Suppressor macrophage treated with lipopolysaccharide for 4 hours (primary cell): ENCODE results near the gene EDDM13.
A peak's percentile ranks its signal among the peaks of the same experiment; 100 is the strongest.
"Not testable (repeated sequence)": the region's sequence is repeated elsewhere in the genome, so short reads cannot be mapped to it uniquely, and the experiment has no call there.

ENCODE experiments used
- DNase-seq: peaks from one replicate; pipeline ENCODE4 v3.0.0-alpha.2; 2020

EDDM13 gene

GRCh38 chr19:56295531-56296455 is 23.2 kb downstream of the EDDM13 start:
- no peak for DNase-seq

DNA sequence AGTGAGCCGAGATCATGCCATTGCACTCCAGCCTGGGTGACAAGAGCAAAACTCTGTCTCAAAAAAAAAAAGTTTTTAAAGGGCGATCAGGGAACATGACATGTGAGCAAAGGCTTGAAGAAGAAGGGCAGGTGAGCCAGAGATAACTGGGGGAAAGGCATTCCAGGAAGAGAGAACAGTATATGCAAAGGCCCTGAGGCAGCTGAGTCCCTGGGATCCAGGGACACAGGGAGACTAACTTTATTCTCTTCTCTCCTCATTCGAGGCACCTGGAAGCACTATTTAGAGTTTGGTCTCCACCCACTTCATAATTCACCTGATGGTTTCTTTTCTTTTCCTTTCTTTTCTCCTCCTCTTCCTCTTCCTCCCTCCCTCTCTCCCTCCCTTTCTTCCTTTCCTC is 24.5 kb downstream of the EDDM13 start:
- no peak for DNase-seq

- DNase-seq, result no peak
Measured at GRCh38 chr19:56299688-56300087, 27.1 kb downstream of the EDDM13 start.

DNA sequence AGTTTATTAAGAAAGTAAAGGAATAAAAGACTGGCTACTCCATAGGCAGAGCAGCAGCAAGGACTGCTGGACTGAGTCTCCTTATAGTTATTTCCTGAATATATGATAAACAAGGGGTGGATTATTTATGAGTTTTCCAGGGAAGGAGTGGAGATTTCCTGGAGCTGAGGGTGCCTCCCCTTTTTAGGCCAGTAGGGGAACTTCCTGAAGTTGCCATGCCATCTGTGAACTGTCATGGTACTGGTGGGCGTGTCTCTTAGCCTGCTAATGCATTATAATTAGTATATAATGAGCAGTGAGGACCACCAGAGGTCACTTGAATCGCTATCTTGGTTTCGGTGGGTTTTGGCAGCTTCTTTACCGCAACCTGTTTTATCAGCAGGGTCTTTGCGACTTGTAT is 28.6 kb downstream of the EDDM13 start:
- DNase-seq, result no peak

GRCh38 chr19:56301886-56302620 is 29.5 kb downstream of the EDDM13 start:
- no peak for DNase-seq

- DNase-seq, result no peak
Measured at GRCh38 chr19:56304243-56304642, 31.7 kb downstream of the EDDM13 start.

GRCh38 chr19:56306016-56306415 is 33.5 kb downstream of the EDDM13 start:
- no peak for DNase-seq

- not testable (repeated sequence) for DNase-seq
Measured at GRCh38 chr19:56307062-56307461, 34.5 kb downstream of the EDDM13 start.

DNA sequence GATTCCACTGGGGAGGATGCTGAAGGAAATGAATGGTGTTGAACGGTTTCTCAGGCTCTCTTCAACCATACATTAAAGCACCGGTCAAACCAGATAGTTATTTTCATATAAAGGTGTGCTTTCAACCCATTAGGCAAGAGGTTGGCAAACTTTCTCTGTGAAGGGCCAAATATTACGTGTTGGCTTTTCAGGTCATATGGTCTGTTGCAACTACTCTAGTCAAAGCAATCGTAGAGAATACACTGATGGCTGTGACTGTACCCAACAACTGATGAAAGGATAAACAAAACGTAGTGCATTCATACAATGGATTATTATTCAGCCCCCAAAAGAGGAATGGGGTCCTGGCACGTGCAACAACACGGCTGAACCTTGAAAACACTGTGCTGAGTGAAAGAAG is 36.2 kb downstream of the EDDM13 start:
- DNase-seq, result no peak

DNA sequence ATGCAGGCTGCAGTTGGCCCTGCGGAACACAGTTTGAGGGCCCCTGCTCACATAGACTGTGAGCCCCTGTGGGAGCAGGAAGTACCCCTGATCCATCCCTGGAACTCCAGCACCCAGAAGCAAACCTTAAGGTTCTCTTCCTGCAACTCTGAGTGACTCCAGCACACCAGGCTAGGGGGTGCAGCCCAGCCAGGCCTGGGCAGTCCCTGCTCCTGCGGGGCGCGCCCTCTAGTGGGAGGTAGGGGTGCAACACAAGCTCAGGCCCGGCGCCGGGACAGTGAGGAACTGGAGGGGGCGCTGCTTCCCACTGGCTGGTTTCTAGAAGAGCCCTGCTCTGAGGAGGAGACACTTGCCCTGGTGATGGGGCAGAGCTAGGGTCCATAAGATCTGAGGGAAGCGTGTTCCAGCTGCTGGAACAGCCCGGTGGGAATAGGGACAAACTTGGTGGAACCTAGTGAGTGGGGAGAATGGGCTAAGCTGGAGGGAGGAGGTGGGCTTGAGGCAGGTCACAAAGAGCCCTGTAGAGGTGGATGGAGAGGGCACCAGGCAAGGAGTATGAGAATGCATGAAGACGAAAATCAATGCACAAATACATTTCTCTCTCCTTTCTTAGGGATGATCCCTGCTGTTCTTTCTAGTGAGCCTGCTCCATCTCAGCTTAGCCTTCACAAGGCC is 37.1 kb downstream of the EDDM13 start:
- peak; percentile 57 for DNase-seq

DNA sequence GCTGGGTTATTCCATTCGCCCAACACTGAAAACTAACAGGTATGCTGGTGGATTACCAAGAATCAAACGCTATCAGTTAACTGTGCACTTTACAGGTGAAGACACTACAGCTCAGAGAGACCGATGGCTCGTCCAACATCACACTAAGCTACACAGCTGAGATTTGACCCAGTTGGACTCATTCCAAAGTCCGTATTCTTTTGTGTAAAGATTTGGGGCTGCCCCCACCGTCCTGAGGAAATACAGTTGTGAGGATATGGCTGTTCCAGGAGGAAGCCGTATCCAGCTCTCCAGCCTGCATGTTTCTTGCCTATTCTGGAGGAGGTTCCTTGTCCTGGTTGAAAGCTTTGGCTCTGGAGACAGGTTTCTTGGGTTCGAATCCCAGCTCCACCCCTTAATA is 37.9 kb downstream of the EDDM13 start:
- DNase-seq, result no peak

DNA sequence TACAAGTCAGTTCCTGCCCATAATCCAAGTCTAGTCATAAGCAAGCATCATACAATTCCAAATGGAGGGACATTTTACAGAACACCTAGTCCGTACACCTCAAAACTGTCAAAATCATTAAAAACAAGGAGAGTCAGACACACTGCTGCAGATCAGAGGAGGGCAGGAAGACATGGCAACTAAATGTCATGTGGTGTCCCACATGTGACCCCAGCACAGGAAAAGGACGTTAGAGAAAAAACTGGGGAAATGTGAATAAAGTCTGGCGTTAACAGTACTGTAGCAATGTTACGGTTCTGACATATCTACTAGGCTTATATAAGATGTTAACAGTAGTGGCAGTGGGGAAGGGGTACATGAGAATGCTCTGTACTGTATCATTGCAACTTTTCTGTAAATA is 39.8 kb downstream of the EDDM13 start:
- DNase-seq, result no peak

GRCh38 chr19:56312787-56313657 is 40.5 kb downstream of the EDDM13 start:
- DNase-seq, result no peak

GRCh38 chr19:56314018-56314380 is 41.5 kb downstream of the EDDM13 start:
- DNase-seq, result no peak

DNA sequence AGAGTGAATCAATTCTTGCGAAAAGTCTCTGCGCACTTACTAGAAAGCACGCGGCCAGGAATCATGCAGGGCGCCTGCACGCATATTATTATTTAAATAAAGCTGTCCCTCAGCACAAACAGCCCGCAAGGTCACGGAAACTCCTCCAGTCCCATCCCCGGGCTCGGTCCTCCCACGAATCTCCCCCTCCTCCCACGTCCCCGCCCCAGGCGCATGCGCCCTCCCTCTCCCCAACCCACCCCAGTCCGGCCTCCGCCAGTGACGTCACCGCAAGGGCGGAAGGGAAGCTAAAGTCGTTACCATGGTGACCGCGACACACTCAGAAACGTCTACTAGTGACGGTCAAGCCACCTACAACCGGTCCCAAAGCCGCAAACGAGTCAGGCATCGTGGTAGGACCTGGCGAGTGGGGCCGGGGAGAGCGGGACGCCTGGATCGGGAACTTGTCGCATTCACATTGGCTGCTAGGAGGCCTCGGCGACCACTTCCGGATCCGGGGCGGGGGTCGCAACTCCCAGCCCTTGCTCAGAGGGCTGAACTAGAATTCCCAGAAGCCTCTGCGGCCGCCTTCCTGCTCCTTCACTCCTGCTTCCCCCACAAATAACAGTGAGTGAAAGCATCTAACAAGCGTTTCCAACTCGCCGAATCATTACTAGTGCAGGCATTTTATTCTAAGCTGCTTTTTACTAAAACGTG is 42.0 kb downstream of the EDDM13 start, which contains the start of gene ZSCAN5A:
ZSCAN5A (minus strand) TSS at position 459 of the 696 bp plus-strand sequence. CDS start 89,793 bp downstream, outside the sequence.
- DNase-seq, result peak; percentile 97

- DNase-seq, result peak; percentile 97
Measured at GRCh38 chr19:56315077-56315828, 42.7 kb downstream of the EDDM13 start.

DNA sequence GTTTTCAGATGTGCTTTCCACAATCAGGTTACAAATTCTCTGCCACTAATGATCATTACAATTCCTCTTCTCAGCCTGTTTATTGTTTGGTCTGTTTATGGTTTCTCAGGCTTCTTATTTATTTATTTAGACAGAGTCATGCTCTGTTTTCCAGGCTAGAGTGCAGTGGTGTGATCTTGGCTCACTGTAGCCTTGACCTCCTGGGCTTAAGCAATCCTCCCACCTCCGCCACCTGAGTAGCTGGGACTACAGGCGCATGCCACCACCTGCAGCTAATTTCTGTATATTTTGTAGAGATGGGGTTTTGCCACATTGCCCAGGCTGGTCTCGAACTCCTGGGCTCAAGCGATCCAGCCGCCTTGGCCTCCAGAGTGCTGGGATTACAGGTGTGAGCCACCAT is 44.2 kb downstream of the EDDM13 start:
- DNase-seq, result no peak

DNA sequence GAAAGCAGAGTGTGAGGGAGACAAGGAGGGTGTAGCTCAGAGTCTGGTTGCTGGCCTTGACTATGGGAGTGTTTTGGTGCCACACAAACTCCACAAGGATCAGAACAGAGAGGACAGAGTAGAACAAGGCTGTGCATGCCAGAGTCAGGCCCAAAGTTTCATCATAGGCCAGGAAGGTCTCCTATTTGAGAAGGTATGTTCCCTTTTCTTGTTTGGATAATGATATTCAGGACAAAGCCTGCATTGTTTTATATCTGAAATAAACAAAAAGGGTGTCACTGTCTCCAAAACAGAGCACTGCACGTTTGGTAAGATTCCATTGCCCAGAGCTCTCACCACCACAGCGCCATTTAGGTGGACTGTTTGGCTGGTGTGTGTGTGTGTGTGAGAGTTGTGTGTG is 45.2 kb downstream of the EDDM13 start:
- DNase-seq, result no peak

DNA sequence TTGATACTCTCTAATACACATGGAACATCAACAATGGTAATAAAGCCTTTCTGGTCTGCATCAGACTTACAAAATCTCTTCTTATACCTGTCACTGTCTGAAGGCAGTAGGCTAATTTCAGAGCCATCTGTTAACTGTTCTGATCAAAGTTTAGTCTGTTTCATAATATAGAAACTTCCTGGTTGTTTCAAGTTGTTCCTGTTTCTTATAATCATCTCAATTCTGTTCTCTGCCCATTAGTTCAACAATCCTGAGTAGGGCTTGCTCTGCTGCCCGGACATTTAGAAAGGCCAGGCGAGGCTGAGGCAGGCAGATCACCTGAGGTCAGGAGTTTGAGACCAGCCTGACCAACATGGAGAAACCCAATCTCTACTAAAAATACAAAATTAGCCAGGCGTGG is 47.4 kb downstream of the EDDM13 start:
- DNase-seq, result peak; percentile 43

GRCh38 chr19:56321254-56321988 is 48.9 kb downstream of the EDDM13 start:
- DNase-seq, result no peak
